Measurements from ENCODE around the gene CUX1.

Gene CUX1

GRCh38 chr7:102146122-102146521, 328.7 kb downstream of the CUX1 start:
- CTCF ChIA-PET, result interaction anchor here (0.7 kb wide), 1 partner anchor 183 kb away, joined by 3 read pairs; no protein-coding TSS in a partner anchor
- TF ChIP-seq ZNF571 (tag by site-specific recombination; IDR thresholded peaks at IDR 0.05) (no peak), ZNF175 (tag by site-specific recombination; IDR thresholded peaks at IDR 0.05) (no peak), SETDB1 (IDR thresholded peaks at IDR 0.05; ENCODE audit: insufficient read length, low read length) (no peak), ZNF221 (tag by site-specific recombination; IDR thresholded peaks at IDR 0.05; ENCODE audit: borderline replicate concordance) (no peak), ZNF521 (tag by site-specific recombination; IDR thresholded peaks at IDR 0.05) (no peak), ZSCAN5A (tag by site-specific recombination; IDR thresholded peaks at IDR 0.05) (no peak)
- Histone ChIP-seq H3K27ac (ENCODE audit: extremely low read depth, low read depth, low read length) (no peak overlapping the region), H3K4me1 (ENCODE audit: control insufficient read depth, insufficient read depth, low read length) (no peaks in the 10 kb centered on the region; the same call in 1 of the 2 replicates), H3K9me3 (ENCODE audit: control insufficient read depth, insufficient read depth, low read depth, low read length) (no peaks in the 10 kb centered on the region), H3K4me3 (ENCODE audit: low read depth, low read length) (no peak overlapping the region), H3K36me3 (ENCODE audit: control insufficient read depth in 2 of 2, insufficient read depth in 1 of 2, low read length in 2 of 2) (no peaks in the 10 kb centered on the region; a peak in 1 of 3 replicates)
- POLR2A ChIA-PET, result no interaction called here

GRCh38 chr7:102147008-102147407, 329.6 kb downstream of the CUX1 start:
- Histone ChIP-seq H3K9me3 (ENCODE audit: control insufficient read depth, insufficient read depth, low read depth, low read length) (no peaks in the 10 kb centered on the region), H3K27ac (ENCODE audit: extremely low read depth, low read depth, low read length) (no peak overlapping the region), H3K36me3 (ENCODE audit: control insufficient read depth in 2 of 2, insufficient read depth in 1 of 2, low read length in 2 of 2) (no peaks in the 10 kb centered on the region; a peak in 1 of 3 replicates), H3K4me1 (ENCODE audit: control insufficient read depth, insufficient read depth, low read length) (no peaks in the 10 kb centered on the region; the same call in 1 of the 2 replicates), H3K4me3 (ENCODE audit: low read depth, low read length) (no peak overlapping the region)
- POLR2A ChIA-PET, result no interaction called here
- TF ChIP-seq KLF8 (tag by site-specific recombination; IDR thresholded peaks at IDR 0.05) (no peak), PRDM10 (tag by site-specific recombination; IDR thresholded peaks at IDR 0.05) (peak; percentile 32; the same call in 1 of the 2 replicates), SETDB1 (IDR thresholded peaks at IDR 0.05; ENCODE audit: insufficient read length, low read length) (no peak), ZBTB1 (tag by site-specific recombination; IDR thresholded peaks at IDR 0.05) (no peak), WT1 (tag by site-specific recombination; IDR thresholded peaks at IDR 0.05) (no peak)
- CTCF ChIA-PET, result no interaction called here

- H3K36me3 ChIP-seq (ENCODE audit: control insufficient read depth in 2 of 2, insufficient read depth in 1 of 2, low read length in 2 of 2), result peaks cover 0 to 4% of the 10 kb centered on the region in 2 experiments; a peak in 2 of 3 replicates
- no peak overlapping the region for H3K4me3 ChIP-seq (ENCODE audit: low read depth, low read length)
- ChIA-PET CTCF (no interaction called here), POLR2A (no interaction called here)
- H3K4me1 ChIP-seq (ENCODE audit: control insufficient read depth, insufficient read depth, low read length), result no peaks in the 10 kb centered on the region; the same call in 1 of the 2 replicates
- H3K27ac ChIP-seq (ENCODE audit: extremely low read depth, low read depth, low read length), result no peak overlapping the region
- TF ChIP-seq ZNF146 (tag by site-specific recombination; IDR thresholded peaks at IDR 0.05) (peak; percentile 75), ZNF24 (tag by site-specific recombination; IDR thresholded peaks at IDR 0.05) (no peak), ZBTB44 (tag by site-specific recombination; IDR thresholded peaks at IDR 0.05) (no peak), ZNF202 (tag by site-specific recombination; IDR thresholded peaks at IDR 0.05; ENCODE audit: borderline replicate concordance) (no peak), ZNF211 (tag by site-specific recombination; IDR thresholded peaks at IDR 0.05; ENCODE audit: low read depth) (no peak)
- H3K9me3 ChIP-seq (ENCODE audit: control insufficient read depth, insufficient read depth, low read depth, low read length), result no peaks in the 10 kb centered on the region
Measured at GRCh38 chr7:102148799-102149198, 331.4 kb downstream of the CUX1 start.
